Activated naive CD4-positive, alpha-beta T cell (primary cell): ENCODE measurements around the gene DXO.
"Not testable (repeated sequence)": the region's sequence is repeated elsewhere in the genome, so short reads cannot be mapped to it uniquely, and the experiment has no call there.

Experiments
- DNase-seq, 4 experiments: peaks; one replicate each; lab custom pipeline; 2025; lab: John Stamatoyannopoulos, UW

The DXO gene

GRCh38 chr6:31980195-31980876 is 8.4 kb upstream of the DXO start:
- not testable (repeated sequence) for DNase-seq

GRCh38 chr6:31979238-31979898 is 7.4 kb upstream of the DXO start:
- no peak for DNase-seq

- DNase-seq: no peak
Observed at GRCh38 chr6:31978831-31979230, 6.9 kb upstream of the DXO start.

GRCh38 chr6:31977816-31978431 is 6.0 kb upstream of the DXO start:
- no peak for DNase-seq

GRCh38 chr6:31976065-31976464 is 4.1 kb upstream of the DXO start:
- DNase-seq: not testable (repeated sequence)

GRCh38 chr6:31972709-31973350 is 892 bp upstream of the DXO start:
- no peak for DNase-seq

- no peak for DNase-seq
Observed at GRCh38 chr6:31971279-31971992, 502 bp downstream of the DXO start.

GRCh38 chr6:31970604-31971271 is 1.2 kb downstream of the DXO start:
- DNase-seq: no peak

- DNase-seq: no peak
Observed at GRCh38 chr6:31969712-31970603, 2.0 kb downstream of the DXO start.

GRCh38 chr6:31968791-31969711 is 2.9 kb downstream of the DXO start:
- no peak for DNase-seq

- no peak for DNase-seq
Observed at GRCh38 chr6:31968326-31968725, 3.6 kb downstream of the DXO start.

- DNase-seq: no peak
Observed at GRCh38 chr6:31967926-31968320, 4.0 kb downstream of the DXO start.

GRCh38 chr6:31966997-31967925 is 4.7 kb downstream of the DXO start:
- DNase-seq: no peak

- no peak for DNase-seq
Observed at GRCh38 chr6:31966506-31966905, 5.4 kb downstream of the DXO start.

GRCh38 chr6:31965700-31966099 is 6.2 kb downstream of the DXO start:
- no peak for DNase-seq

GRCh38 chr6:31963921-31964320 is 8.0 kb downstream of the DXO start:
- no peak for DNase-seq

- DNase-seq: no peak
Observed at GRCh38 chr6:31961616-31962015, 10.3 kb downstream of the DXO start.
